T-helper 17 cell (primary cell): ENCODE measurements around the gene ARHGAP32. TPM values are rescaled to one million over a fixed set of nuclear protein-coding genes. Genes with fewer than 3 reads are reported as not detected.
"Not testable (repeated sequence)": the region's sequence is repeated elsewhere in the genome, so short reads cannot be mapped to it uniquely, and the experiment has no call there.

ENCODE experiments used
- ATAC-seq: fragments of 150-1000 bp; cut with Tn5 transposase; 2 replicates; pipeline ENCODE4 v1.10.0; 2021; ENCODE audit warnings: mild to moderate bottlenecking, moderate library complexity
- DNase-seq, 3 donors: peaks; one replicate each; pipeline versions ENCODE4 v3.0.0 to v3.0.0-alpha.2; 2020 to 2021
- H3K9me3 ChIP-seq: one replicate; pipeline ENCODE4 v1.7.0; 2013; ENCODE audit warnings: low read length, mild to moderate bottlenecking; ENCODE audit not compliant: control insufficient read depth, poor library complexity, severe bottlenecking
- H3K27ac Mint-ChIP-seq: one replicate; pipeline ENCODE4 v1.8.0; 2022; ENCODE audit warnings: mild to moderate bottlenecking, moderate library complexity, mixed read lengths
- H3K27me3 Mint-ChIP-seq: one replicate; pipeline ENCODE4 v1.8.0; 2022; ENCODE audit warnings: mixed read lengths
- H3K36me3 Mint-ChIP-seq: one replicate; pipeline ENCODE4 v1.8.0; 2022; ENCODE audit warnings: low read depth, mixed read lengths
- H3K4me1 Mint-ChIP-seq: one replicate; pipeline ENCODE4 v1.8.0; 2022; ENCODE audit warnings: mild to moderate bottlenecking, mixed read lengths
- H3K4me3 Mint-ChIP-seq: one replicate; pipeline ENCODE4 v1.8.0; 2022; ENCODE audit warnings: mild to moderate bottlenecking, moderate library complexity, mixed read lengths
- total RNA-seq, 4 donors: library from RNA in 2 of 4; stranded (reverse) in 2 of 4; gene quantifications; one replicate each; pipeline ENCODE4 v1.2.3 and lab custom pipeline; 2022 to 2026

ARHGAP32 gene
- total RNA-seq, 2 donors from 2014 or later: 3.2 to 9.4 TPM

DNA sequence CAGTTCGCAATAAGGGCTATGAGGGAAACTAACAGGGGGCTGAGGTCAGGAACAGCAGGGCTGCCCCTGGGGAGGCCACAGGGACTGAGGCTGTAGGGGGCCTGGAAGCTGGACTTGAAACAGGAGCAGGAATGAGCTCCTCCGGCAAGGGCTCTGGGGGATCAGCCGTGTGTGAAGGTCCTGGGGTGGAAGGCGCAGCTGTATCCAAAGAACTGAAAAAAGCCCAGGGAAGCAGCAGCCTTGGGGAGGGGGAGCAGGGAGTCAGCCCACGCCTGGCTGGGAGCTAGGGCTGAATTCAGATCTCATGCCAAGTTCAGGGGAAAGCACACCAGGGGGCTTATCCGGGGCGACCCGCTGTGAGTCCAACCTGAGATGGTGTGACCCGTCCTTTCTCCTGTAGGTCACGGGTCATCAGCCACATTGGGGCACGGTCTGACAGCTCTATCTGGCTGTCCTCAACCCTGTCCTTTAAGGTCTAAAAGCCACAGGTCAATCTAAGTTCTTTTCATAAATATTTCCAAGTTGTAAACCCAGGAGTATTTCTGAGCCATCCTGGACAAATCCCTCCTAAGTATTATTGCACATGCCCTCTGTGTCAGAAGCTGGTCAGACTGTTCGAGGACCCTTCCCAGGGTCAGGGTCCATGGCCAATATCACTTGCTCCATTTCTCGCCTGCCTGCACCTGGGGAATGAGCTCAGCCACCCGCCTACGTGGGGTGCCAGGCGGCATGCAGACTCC, 267.4 kb downstream of the ARHGAP32 start:
- no peaks in the 10 kb centered on the region for H3K9me3 ChIP-seq
- Mint-ChIP-seq H3K27me3 (peaks cover 50% of the 10 kb centered on the region), H3K27ac (no peak overlapping the region), H3K36me3 (no peaks in the 10 kb centered on the region), H3K4me1 (peaks cover 9% of the 10 kb centered on the region), H3K4me3 (no peak overlapping the region)
- DNase-seq (no peak), ATAC-seq (no peak)

- no peak for ATAC-seq
- H3K4me1 Mint-ChIP-seq: peaks cover 8% of the 10 kb centered on the region
Observed at GRCh38 chr11:128924104-128924503, 268.0 kb downstream of the ARHGAP32 start.

GRCh38 chr11:128921793-128922192, 270.3 kb downstream of the ARHGAP32 start:
- Mint-ChIP-seq H3K4me3 (no peak overlapping the region), H3K27me3 (peaks cover 60% of the 10 kb centered on the region), H3K27ac (no peak overlapping the region), H3K4me1 (peaks cover 3% of the 10 kb centered on the region), H3K36me3 (peaks cover 2% of the 10 kb centered on the region)
- ATAC-seq (no peak), DNase-seq (no peak)
- no peaks in the 10 kb centered on the region for H3K9me3 ChIP-seq

More at GRCh38 chr11:128924104-128924503, 268.0 kb downstream of the ARHGAP32 start:
- Mint-ChIP-seq H3K36me3 (no peaks in the 10 kb centered on the region), H3K4me3 (no peak overlapping the region), H3K27me3 (peaks cover 50% of the 10 kb centered on the region), H3K27ac (no peak overlapping the region)
- H3K9me3 ChIP-seq: no peaks in the 10 kb centered on the region
- no peak for DNase-seq

- Mint-ChIP-seq H3K27ac (no peak overlapping the region), H3K4me1 (peaks cover 3% of the 10 kb centered on the region), H3K27me3 (peaks cover 54% of the 10 kb centered on the region), H3K36me3 (peaks cover 4% of the 10 kb centered on the region), H3K4me3 (no peak overlapping the region)
- no peaks in the 10 kb centered on the region for H3K9me3 ChIP-seq
- ATAC-seq (no peak), DNase-seq (no peak)
Observed at GRCh38 chr11:128920666-128921065, 271.5 kb downstream of the ARHGAP32 start.

- H3K27ac Mint-ChIP-seq, H3K4me1 Mint-ChIP-seq, DNase-seq, H3K9me3 ChIP-seq, ATAC-seq, H3K4me3 Mint-ChIP-seq, H3K36me3 Mint-ChIP-seq: not testable (repeated sequence)
- H3K27me3 Mint-ChIP-seq: peaks cover 58% of the 10 kb centered on the region
Observed at GRCh38 chr11:128919635-128920034, 272.5 kb downstream of the ARHGAP32 start.

DNA sequence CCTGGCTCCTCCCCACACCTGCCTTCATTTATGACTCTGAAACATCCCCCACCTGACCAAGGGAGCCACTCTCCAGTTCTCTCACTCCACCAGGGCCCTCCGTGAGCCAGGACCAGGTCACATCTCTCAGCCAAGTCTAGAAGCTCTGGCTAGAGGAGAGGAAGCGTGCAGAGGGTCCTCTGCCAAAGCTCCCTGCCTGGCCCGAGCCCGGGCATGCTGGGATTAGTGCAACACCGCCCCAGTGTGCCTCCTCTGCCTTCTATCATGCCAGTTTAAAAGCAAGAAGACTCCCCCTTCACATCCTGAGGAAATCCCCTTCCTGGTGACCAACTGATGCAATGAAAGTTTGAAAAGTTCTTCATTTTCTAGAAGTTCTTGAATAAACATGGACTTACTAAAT, 272.9 kb downstream of the ARHGAP32 start:
- no peak overlapping the region for H3K27ac Mint-ChIP-seq
- peaks cover 5% of the 10 kb centered on the region for H3K36me3 Mint-ChIP-seq
- H3K4me3 Mint-ChIP-seq: no peak overlapping the region
- no peak for DNase-seq
- no peak for ATAC-seq
- H3K9me3 ChIP-seq: no peaks in the 10 kb centered on the region
- peaks cover 57% of the 10 kb centered on the region for H3K27me3 Mint-ChIP-seq
- peaks cover 3% of the 10 kb centered on the region for H3K4me1 Mint-ChIP-seq

DNA sequence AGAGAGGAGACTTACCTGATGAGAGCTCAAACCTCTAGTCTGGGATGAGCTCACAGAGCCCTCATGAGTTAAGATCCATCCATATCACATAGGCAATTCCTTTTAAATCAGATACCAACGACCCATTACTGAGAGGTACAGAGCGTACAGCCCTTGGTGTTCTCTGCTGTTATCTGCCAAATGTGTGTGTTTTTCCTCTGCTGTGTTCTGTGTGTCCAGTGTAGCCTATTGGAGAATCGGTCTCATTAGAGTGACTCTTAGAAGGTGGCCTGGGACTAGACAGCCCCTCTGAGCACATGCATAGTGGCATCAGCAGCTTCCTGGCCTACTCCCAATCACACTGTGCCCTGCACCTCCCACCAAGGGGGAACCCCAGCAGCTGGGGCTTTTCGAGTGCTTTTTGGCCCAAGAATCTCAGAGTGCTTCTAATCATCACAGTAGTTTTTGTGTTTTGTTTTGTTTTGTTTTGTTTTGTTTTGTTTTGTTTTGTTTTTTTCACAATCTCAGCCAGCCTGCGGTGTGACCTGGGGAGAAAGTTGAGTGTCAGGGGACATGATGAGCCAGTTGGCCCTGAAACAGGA, 274.9 kb downstream of the ARHGAP32 start:
- peaks cover 56% of the 10 kb centered on the region for H3K27me3 Mint-ChIP-seq
- H3K9me3 ChIP-seq: no peaks in the 10 kb centered on the region
- H3K27ac Mint-ChIP-seq: no peak overlapping the region
- peaks cover 3% of the 10 kb centered on the region for H3K4me1 Mint-ChIP-seq
- no peak for ATAC-seq
- no peak for DNase-seq
- peaks cover 5% of the 10 kb centered on the region for H3K36me3 Mint-ChIP-seq
- no peak overlapping the region for H3K4me3 Mint-ChIP-seq

GRCh38 chr11:128916681-128917080, 275.4 kb downstream of the ARHGAP32 start:
- H3K9me3 ChIP-seq: no peaks in the 10 kb centered on the region
- H3K27ac Mint-ChIP-seq: no peak overlapping the region
- DNase-seq (no peak), ATAC-seq (no peak)
- no peak overlapping the region for H3K4me3 Mint-ChIP-seq
- peaks cover 3% of the 10 kb centered on the region for H3K4me1 Mint-ChIP-seq
- peaks cover 54% of the 10 kb centered on the region for H3K27me3 Mint-ChIP-seq
- H3K36me3 Mint-ChIP-seq: peaks cover 5% of the 10 kb centered on the region

DNA sequence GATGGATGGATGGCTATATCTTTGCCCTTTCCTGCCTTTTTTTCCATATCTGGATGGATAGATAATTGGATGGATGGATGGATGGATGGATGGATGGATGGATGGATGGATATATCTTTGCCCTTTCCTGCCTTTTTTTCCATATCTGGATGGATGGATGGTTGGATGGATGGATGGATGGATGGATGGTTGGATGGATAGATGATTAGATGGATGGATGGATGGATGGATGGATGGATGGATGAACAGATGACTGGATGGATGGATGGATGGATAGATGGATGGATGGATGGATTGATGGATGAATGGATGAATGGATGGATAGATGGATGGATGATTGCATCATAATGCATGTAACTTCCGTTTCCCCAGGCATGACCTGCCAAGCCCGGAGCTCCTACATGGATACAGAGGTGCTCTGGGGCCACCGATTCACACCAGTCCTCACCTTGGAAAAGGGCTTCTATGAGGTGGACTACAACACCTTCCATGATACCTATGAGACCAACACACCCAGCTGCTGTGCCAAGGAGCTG, 276.0 kb downstream of the ARHGAP32 start:
- DNase-seq: no peak
- ATAC-seq: no peak
- Mint-ChIP-seq H3K4me3 (no peak overlapping the region), H3K27me3 (peaks cover 56% of the 10 kb centered on the region), H3K4me1 (peaks cover 3% of the 10 kb centered on the region), H3K27ac (no peak overlapping the region), H3K36me3 (peaks cover 5% of the 10 kb centered on the region)
- H3K9me3 ChIP-seq: no peaks in the 10 kb centered on the region

- ATAC-seq (no peak), DNase-seq (no peak)
- H3K27ac Mint-ChIP-seq: no peak overlapping the region
- H3K9me3 ChIP-seq: no peaks in the 10 kb centered on the region
- peaks cover 3% of the 10 kb centered on the region for H3K4me1 Mint-ChIP-seq
- H3K36me3 Mint-ChIP-seq: peaks cover 5% of the 10 kb centered on the region
- H3K4me3 Mint-ChIP-seq: no peak overlapping the region
- H3K27me3 Mint-ChIP-seq: peaks cover 55% of the 10 kb centered on the region
Observed at GRCh38 chr11:128915149-128915521, 277.0 kb downstream of the ARHGAP32 start.

Other genes with a start within 250 kb of the ARHGAP32 start
- not detected for gene TP53AIP1, start 249.5 kb downstream of the ARHGAP32 start, total RNA-seq
- gene BARX2, start 183.5 kb upstream of the ARHGAP32 start, total RNA-seq: not detected